Right cardiac atrium (tissue), 5 donors: ENCODE results near the gene KEAP1. TPM values are rescaled to one million over a fixed set of nuclear protein-coding genes. Genes with fewer than 3 reads are reported as not detected.
"Not testable (repeated sequence)": the region's sequence is repeated elsewhere in the genome, so short reads cannot be mapped to it uniquely, and the experiment has no call there.

Experiments used
- ATAC-seq, 2 donors: fragments of 200-7000 bp; cut with Tn5 transposase; one replicate each; pipeline versions ENCODE4 v1.8.0 to v1.9.1; 2020; ENCODE audit warnings: moderate library complexity in 2 of 2, mild to moderate bottlenecking in 1 of 2
- DNase-seq, 3 donors: peaks; one replicate each; pipeline ENCODE4 v3.0.0-alpha.2; 2020
- H3K27ac ChIP-seq: one replicate; pipeline ENCODE4 v1.5.1; 2013; ENCODE audit warnings: mild to moderate bottlenecking, low read length, control low read depth, moderate library complexity
- H3K27me3 ChIP-seq: one replicate; pipeline ENCODE4 v1.6.1; 2013; ENCODE audit not compliant: control insufficient read depth, insufficient read depth
- H3K4me1 ChIP-seq: one replicate; pipeline ENCODE4 v1.6.1; 2013; ENCODE audit warnings: low read length; ENCODE audit not compliant: control insufficient read depth, insufficient read depth
- H3K4me3 ChIP-seq: one replicate; pipeline ENCODE4 v1.5.1; 2013; ENCODE audit warnings: low read length, control low read depth
- H3K9me3 ChIP-seq: one replicate; pipeline ENCODE4 v1.6.1; 2013; ENCODE audit warnings: low read length; ENCODE audit not compliant: control insufficient read depth
- WGBS: extraction: QIAGEN DNeasy Blood & Tissue Kit; methylation state at CpG from one replicate; pipeline ENCODE4 v1.1.7; 2013; 5-methylcytosine and 5-hydroxymethylcytosine counted together
- intact Hi-C, 4 donors: fragments of 100-400 bp; cut with DNase I; formaldehyde crosslinking; loops; one replicate each; pipeline versions ENCODE4 v1.11.0 to v1.14.0; 2022 to 2023
- polyA plus RNA-seq: library from polyadenylated mRNA; stranded (reverse); fragments of 200-250 nt; gene quantifications from one replicate; pipeline ENCODE4 v1.2.3, GENCODE V29; 2013
- total RNA-seq, 4 donors: library from RNA; stranded (reverse); fragmentation: NEBNext Ultra II Directional; extraction: Animal tissue kit (Norgen Biotek cat#: 25700); gene quantifications; one replicate each; pipeline ENCODE4 v1.2.1, GENCODE V29; 2021
- donor health status: healthy with polysubstance abuse.
- donor health status: DM: no; HTN: yes; CAD: no.
- donor health status: DM: no; HTN: no; CAD: no.
- donor health status: DM: no; HTN: yes; CAD: no; lungs with severe emphysema.
- donor health status: DM: yes; HTN: yes; CAD: no.

The KEAP1 gene
- total and polyA plus RNA-seq, 5 donors, result 48.0 to 74.6 (median 62.1) TPM

DNA sequence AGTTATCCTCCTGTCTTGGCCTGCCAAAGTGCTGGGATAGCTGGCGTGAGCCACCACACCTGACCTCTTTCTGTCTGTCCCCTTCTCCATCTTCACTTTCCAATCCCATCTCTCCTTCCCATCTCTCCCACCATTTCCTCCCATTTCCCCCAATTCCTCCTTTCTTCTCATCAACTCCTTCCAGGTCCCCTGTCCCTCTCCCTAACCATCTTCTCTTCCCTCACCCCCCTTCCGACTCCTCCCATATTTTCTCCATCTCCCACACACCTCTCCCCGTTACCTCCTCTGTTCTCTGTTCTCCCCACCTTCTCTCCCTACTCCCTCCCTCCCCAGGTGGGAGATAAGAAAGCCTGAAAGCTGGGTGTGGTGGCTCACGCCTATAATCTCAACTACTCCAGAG lies 40.6 kb downstream of the KEAP1 start:
- ATAC-seq (no peak), DNase-seq (no peak)
- Histone ChIP-seq H3K27me3 (no peaks in the 10 kb centered on the region), H3K4me3 (no peak overlapping the region), H3K4me1 (peaks cover 4% of the 10 kb centered on the region), H3K9me3 (no peaks in the 10 kb centered on the region), H3K27ac (no peak overlapping the region)
- WGBS, result 93% methylated on average over 4 of the region's 4 CpGs
- intact Hi-C loops, result no loop called here

DNA sequence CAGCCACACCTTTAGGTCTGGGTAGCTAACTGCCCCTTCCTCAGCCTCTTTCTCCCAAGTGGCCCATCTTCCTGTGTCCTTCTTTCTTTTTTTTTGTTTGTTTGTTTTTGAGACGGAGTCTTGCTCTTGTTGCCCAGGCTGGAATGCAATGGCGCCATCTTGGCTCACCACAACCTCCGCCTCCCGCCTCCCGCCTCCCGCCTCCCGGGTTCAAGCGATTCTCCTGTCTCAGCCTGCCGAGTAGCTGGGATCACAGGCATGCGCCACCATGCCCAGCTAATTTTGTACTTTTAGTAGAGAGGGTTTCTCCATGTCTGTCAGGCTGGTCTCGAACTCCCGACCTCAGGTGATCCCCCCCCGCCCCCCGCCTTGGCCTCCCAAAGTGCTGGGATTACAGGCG lies 41.1 kb downstream of the KEAP1 start:
- ATAC-seq, H3K4me1 ChIP-seq, H3K27ac ChIP-seq, H3K27me3 ChIP-seq, H3K9me3 ChIP-seq, intact Hi-C loops, H3K4me3 ChIP-seq: not testable (repeated sequence)
- WGBS, result 92% methylated on average over 15 of the region's 15 CpGs
- DNase-seq, result peak in 1 of 3 donors; percentile 27

DNA sequence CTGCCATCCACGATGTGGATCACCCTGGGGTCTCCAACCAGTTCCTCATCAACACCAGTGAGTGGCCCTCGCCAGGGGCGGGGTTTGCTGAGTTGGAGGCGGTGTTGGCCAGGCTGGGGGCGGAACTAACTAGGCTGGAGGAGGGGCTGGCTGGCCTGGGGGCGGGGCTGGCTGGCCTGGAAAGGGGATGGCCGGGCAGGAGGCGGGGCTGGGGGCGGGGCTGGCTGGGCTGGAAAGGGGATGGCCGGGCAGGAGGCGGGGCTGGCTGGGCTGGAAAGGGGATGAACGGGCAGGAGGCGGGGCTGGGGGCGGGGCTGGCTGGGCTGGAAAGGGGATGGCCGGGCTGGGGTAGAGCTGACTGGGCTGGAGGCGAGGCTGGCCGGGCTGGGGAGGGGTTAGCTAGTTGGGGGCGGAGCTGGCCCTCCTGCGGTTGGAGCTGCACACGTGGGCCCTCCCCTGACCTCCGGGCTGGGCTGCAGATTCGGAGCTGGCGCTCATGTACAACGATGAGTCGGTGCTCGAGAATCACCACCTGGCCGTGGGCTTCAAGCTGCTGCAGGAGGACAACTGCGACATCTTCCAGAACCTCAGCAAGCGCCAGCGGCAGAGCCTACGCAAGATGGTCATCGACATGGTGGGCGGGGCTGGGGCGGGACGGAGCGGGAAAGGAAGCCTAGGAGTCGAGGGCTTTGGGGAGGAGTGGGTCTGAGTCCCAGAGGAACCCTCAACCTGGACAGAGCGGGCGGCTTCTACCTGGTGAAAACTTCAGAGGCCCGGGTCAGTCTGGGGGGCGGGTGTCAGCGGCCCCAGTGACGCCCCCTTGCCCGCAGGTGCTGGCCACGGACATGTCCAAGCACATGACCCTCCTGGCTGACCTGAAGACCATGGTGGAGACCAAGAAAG lies 41.9 kb downstream of the KEAP1 start:
- intact Hi-C loops, result no loop called here
- H3K4me3 ChIP-seq, result peak overlapping the region; percentile 27
- no peaks in the 10 kb centered on the region for H3K27me3 ChIP-seq
- H3K9me3 ChIP-seq, result no peaks in the 10 kb centered on the region
- ATAC-seq, result peak; percentile 97 to 98
- peak; percentile 94 to 98 (median 98) for DNase-seq
- H3K4me1 ChIP-seq, result peaks cover 4% of the 10 kb centered on the region
- 8% methylated on average over 45 of the region's 45 CpGs for WGBS
- H3K27ac ChIP-seq, result no peak overlapping the region

DNA sequence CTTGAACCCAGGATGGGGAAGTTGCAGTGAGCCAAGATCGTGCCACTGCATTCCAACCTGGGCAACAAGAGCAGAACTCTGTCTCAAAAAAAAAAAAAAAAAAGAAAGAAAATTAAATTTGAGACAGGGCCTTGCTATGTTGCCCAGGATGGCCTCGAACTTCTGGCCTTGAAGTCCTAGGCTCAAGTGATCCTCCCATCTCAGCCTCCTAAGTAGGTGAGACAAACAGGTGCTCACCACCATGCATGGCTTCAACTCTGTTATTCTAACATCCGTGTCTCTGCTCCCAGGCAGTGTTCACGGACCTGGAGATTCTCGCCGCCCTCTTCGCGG lies 42.5 kb downstream of the KEAP1 start:
- Histone ChIP-seq H3K27me3 (no peaks in the 10 kb centered on the region), H3K4me1 (peaks cover 4% of the 10 kb centered on the region), H3K9me3 (no peaks in the 10 kb centered on the region), H3K27ac (no peak overlapping the region), H3K4me3 (no peak overlapping the region)
- DNase-seq, result no peak
- ATAC-seq, result no peak
- intact Hi-C loops, result no loop called here
- WGBS, result 44% methylated on average over 8 of the region's 8 CpGs

DNA sequence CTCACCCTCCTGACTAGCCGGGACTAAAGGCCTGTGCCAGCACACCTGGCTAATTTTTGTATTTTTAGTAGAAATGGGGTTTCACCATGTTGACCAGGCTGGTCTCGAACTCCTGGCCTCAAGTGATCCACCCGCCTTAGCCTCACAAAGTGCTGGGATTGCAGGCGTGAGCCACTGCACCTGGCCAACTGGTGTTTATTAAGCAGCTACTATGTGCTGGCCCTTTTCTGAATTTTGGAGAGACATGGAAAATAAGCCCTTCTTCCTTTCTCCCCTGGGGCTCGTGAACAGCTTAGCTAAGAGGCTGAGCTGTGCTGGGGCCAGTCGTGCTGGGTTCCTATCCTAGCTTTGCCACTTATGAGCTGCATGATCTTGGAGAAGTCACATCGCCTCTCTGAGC lies 44.4 kb downstream of the KEAP1 start:
- H3K9me3 ChIP-seq, intact Hi-C loops, H3K27me3 ChIP-seq, H3K4me1 ChIP-seq, DNase-seq, H3K4me3 ChIP-seq, H3K27ac ChIP-seq, ATAC-seq: not testable (repeated sequence)
- 92% methylated on average over 7 of the region's 7 CpGs for WGBS

DNA sequence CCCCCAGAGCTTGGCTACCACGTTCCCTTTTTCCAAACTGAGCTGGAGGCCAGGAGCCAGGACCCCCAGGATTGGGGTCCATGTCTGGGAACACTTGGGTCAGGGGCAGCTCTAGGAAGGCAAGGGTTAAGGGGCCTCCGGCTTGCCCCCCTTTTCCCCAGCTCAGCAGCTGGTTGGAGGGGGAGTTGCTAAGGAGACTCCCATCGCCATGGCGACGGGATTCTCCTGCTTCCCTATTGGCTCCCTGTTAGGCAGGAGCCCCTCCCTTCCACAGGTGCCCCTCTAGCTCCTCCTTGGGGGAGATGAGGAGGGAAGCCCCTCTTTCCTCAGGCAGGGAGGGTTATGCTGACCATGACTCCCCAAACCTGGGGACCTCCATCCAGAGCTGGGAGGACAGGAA lies 48.9 kb downstream of the KEAP1 start:
- WGBS, result 43% methylated on average over 5 of the region's 5 CpGs
- intact Hi-C loops, result no loop called here
- Histone ChIP-seq H3K27me3 (no peaks in the 10 kb centered on the region), H3K27ac (no peak overlapping the region), H3K4me3 (no peak overlapping the region), H3K4me1 (no peaks in the 10 kb centered on the region), H3K9me3 (no peaks in the 10 kb centered on the region)
- no peak for DNase-seq
- no peak for ATAC-seq

DNA sequence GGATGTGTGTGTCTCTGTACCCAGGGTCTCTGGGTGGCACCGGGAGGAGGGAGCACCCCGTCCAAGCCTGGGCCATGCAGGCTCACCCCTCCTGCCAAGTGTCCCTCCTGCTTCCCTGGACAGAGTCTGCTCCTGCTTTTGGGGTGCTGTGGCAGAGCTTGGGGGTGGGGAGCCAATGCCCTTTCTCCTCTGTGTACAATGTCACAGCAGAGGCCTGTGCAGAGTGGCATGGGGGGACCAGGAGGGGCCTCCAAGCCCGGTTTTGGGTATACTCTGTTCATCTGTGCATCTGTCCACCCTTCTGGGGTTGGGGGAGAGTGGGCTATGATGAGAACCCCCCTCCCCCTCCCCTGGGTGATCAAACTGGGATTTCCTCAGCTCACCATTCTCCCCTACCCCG lies 49.3 kb downstream of the KEAP1 start:
- no peak overlapping the region for H3K4me3 ChIP-seq
- no peak for DNase-seq
- no peaks in the 10 kb centered on the region for H3K9me3 ChIP-seq
- intact Hi-C loops, result no loop called here
- no peaks in the 10 kb centered on the region for H3K27me3 ChIP-seq
- H3K27ac ChIP-seq, result no peak overlapping the region
- H3K4me1 ChIP-seq, result no peaks in the 10 kb centered on the region
- ATAC-seq, result no peak
- WGBS, result 65% methylated on average over 4 of the region's 4 CpGs

DNA sequence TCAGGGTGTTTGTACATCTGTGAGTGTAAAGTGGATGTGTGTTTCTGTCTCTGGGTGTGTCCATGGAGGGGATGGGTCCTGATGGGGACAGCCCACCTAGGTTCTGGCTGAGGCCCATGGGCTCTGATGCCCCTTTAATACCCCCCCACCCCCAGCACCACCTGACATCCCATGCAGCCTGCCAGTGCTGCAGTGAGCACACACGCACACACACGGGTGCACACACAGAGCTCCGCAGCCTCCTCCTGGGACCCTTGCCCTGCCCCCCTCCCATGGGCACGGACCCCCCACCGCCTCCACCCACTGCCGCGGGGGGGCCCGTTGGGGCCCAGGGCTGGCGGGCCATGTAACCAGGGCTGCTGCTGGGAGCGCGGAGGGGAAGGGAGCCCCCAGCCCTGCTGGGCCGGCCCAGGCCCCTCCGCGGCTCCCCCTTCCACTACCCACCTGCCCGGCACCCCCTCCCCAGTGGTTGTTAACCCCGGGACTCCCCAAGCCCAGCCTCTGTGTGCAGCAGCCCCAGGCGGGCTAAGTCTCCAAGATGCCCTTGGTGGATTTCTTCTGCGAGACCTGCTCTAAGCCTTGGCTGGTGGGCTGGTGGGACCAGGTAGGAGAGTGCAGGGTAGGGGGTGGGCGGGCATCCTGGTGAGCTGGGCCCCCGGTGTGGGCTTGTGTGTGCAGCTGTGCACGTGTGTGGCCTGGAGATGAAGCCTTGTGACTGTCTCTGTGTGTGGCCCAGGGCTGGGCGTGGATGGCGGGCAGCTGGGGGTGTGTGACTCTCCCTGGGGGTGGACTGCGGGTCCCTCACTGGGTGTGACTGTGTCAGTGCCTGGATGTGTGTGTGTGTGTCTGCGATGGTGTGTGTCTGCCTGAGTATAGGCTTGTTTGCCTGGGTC lies 50.2 kb downstream of the KEAP1 start:
- H3K9me3 ChIP-seq, result no peaks in the 10 kb centered on the region
- ATAC-seq (no peak), DNase-seq (no peak)
- intact Hi-C loops, result no loop called here
- no peaks in the 10 kb centered on the region for H3K4me1 ChIP-seq
- H3K27me3 ChIP-seq, result no peaks in the 10 kb centered on the region
- no peak overlapping the region for H3K27ac ChIP-seq
- H3K4me3 ChIP-seq, result no peak overlapping the region
- 59% methylated on average over 25 of the region's 25 CpGs for WGBS

DNA sequence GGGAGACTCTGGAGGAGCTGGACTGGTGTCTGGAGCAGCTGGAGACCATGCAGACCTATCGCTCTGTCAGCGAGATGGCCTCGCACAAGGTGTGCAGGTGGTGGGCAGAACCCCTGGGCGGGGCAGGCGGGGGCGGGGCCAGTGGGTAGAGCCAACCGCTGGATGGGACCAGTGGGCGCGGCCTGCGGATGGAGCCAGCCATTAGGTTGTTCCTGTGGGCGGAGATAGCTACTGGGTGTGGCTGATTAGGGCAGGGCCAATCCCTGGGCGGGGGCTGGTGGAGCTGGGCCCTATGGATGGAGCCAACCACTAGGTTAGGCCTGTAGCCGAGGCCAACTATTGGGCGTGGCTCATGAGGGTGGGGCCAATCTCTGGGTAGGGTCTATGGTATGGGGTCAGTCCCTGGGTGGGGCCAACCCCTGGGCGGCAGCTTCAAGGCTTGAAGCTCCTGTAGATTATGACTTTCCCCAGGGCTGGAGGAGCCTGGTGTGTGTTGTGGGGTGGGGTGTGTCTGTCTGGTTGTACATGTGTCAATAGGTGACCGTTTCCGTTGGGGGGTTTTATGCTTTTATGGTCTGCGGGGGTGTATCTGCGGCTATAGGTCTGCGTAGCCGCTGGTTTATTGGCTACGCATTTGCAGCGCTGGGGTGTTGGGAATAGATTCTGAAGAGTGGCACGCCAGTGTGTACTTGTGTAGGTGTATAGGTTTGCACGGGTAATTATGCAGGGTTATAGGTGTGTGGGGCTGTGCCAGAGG lies 52.1 kb downstream of the KEAP1 start:
- H3K4me3 ChIP-seq, result no peak overlapping the region
- intact Hi-C loops, result no loop called here
- ATAC-seq (peak; percentile 10 to 23), DNase-seq (peak in 1 of 3 donors; percentile 59)
- H3K4me1 ChIP-seq, result no peaks in the 10 kb centered on the region
- no peaks in the 10 kb centered on the region for H3K9me3 ChIP-seq
- H3K27me3 ChIP-seq, result no peaks in the 10 kb centered on the region
- WGBS, result 82% methylated on average over 25 of the region's 25 CpGs
- H3K27ac ChIP-seq, result no peak overlapping the region

DNA sequence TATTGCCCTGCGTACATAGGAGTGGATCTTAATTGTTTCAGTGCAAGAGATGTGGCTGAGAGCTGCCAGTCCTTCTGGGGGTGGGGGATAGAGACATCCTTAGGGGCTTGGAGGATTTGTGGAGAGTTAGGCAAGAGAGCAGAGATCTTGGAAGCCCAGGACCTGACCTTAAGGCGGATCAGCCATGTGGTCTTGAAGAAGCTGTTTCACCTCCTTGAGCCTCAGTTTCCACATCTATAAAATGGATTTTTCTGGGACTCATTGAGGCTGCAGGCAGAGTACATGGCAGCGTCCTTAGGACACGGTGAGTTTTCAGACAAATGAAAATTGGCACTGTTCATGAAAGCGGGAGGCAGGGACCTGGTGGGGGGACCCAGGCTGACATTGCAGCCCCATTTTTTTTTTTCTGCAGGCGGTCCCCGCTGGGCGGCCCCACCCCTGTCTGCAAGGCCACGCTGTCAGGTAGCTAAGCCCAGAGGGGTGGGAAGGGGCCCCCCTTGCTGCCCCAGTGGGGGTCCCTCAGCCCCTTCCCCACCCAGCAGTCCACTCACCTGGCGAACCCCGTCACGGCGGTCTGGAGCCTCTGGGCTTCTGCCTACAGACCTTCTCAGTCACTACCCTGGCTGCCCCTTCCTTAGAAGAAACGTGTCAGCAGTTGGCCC lies 52.8 kb downstream of the KEAP1 start:
- intact Hi-C loops, result no loop called here
- WGBS, result 91% methylated on average over 14 of the region's 14 CpGs
- DNase-seq (no peak), ATAC-seq (no peak)
- Histone ChIP-seq H3K4me3 (no peak overlapping the region), H3K27ac (no peak overlapping the region), H3K4me1 (no peaks in the 10 kb centered on the region), H3K9me3 (no peaks in the 10 kb centered on the region), H3K27me3 (no peaks in the 10 kb centered on the region)
